Measurements from ENCODE around the gene TARS1. TPM values are rescaled to one million over a fixed set of nuclear protein-coding genes. Genes with fewer than 3 reads are reported as not detected.

The TARS1 gene
- total RNA-seq, 1 donor from 2014 or later = 320 TPM

- no peak for DNase-seq (ENCODE audit: low read depth)
- TF ChIP-seq, protein P1, sequence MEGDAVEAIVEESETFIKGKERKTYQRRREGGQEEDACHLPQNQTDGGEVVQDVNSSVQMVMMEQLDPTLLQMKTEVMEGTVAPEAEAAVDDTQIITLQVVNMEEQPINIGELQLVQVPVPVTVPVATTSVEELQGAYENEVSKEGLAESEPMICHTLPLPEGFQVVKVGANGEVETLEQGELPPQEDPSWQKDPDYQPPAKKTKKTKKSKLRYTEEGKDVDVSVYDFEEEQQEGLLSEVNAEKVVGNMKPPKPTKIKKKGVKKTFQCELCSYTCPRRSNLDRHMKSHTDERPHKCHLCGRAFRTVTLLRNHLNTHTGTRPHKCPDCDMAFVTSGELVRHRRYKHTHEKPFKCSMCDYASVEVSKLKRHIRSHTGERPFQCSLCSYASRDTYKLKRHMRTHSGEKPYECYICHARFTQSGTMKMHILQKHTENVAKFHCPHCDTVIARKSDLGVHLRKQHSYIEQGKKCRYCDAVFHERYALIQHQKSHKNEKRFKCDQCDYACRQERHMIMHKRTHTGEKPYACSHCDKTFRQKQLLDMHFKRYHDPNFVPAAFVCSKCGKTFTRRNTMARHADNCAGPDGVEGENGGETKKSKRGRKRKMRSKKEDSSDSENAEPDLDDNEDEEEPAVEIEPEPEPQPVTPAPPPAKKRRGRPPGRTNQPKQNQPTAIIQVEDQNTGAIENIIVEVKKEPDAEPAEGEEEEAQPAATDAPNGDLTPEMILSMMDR (IDR thresholded peaks at IDR 0.05; ENCODE audit: insufficient read depth, low read length, poor library complexity, severe bottlenecking) = no peak
- H3K4me3 ChIP-seq (ENCODE audit: low read depth, low read length) = no peak overlapping the region
- H3K27me3 ChIP-seq (ENCODE audit: control insufficient read depth, insufficient read depth, low read length) = no peaks in the 10 kb centered on the region
- H3K36me3 ChIP-seq (ENCODE audit: control insufficient read depth, insufficient read depth, low read length) = peaks cover 5% of the 10 kb centered on the region
These were observed 21.7 kb downstream of the TARS1 start for GRCh38 chr5:33462456-33462855.

DNA sequence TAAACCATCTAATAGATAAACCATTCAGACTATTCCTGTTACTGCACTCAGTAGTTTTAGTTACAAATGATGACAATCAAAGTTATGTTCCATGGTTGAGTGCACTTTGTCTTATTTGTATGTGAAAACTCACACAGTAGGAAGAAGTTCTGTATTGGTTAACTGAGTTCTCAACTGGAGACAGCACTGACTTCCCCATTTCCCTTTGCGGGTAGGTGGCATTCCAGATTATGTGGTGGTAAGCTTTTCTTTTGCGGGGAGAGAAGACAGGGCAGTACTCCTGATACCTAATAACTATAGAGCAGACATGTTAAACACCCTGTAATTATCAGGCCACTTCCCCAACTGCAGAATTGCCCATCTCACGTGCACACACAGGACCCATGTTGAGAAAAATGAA lies 24.4 kb downstream of the TARS1 start:
- peaks cover 4% of the 10 kb centered on the region for H3K36me3 ChIP-seq (ENCODE audit: control insufficient read depth, insufficient read depth, low read length)
- no peak overlapping the region for H3K4me3 ChIP-seq (ENCODE audit: low read depth, low read length)
- TF ChIP-seq, protein P1 (IDR thresholded peaks at IDR 0.05; ENCODE audit: insufficient read depth, low read length, poor library complexity, severe bottlenecking) = no peak
- DNase-seq (ENCODE audit: low read depth) = no peak
- H3K27me3 ChIP-seq (ENCODE audit: control insufficient read depth, insufficient read depth, low read length) = no peaks in the 10 kb centered on the region

- TF ChIP-seq, protein P1 (IDR thresholded peaks at IDR 0.05; ENCODE audit: insufficient read depth, low read length, poor library complexity, severe bottlenecking) = no peak
- no peak for DNase-seq (ENCODE audit: low read depth)
- Histone ChIP-seq H3K36me3 (ENCODE audit: control insufficient read depth, insufficient read depth, low read length) (peaks cover 2% of the 10 kb centered on the region), H3K4me3 (ENCODE audit: low read depth, low read length) (no peak overlapping the region), H3K27me3 (ENCODE audit: control insufficient read depth, insufficient read depth, low read length) (no peaks in the 10 kb centered on the region)
These were observed 28.1 kb downstream of the TARS1 start for GRCh38 chr5:33468775-33469435.

DNA sequence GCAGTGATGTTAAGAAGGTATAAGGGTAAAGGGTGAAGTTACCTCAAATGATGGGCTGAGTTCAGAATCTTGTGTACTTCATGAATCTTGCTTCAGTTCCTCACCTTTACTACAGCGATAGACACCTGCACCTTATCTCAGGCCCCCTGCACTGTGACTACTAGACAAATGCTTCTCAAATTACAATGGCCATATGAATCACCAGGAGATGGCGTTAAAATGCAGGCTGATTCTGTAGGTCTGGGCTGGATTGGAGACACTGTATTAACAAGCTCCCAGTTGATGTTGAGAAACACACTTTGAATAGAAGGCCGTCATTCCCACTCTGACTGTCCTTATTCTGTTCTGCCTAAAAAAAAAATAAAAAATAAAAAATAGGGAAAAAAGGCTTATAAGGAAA lies 29.8 kb downstream of the TARS1 start:
- no peaks in the 10 kb centered on the region for H3K27me3 ChIP-seq (ENCODE audit: control insufficient read depth, insufficient read depth, low read length)
- no peak for DNase-seq (ENCODE audit: low read depth)
- H3K36me3 ChIP-seq (ENCODE audit: control insufficient read depth, insufficient read depth, low read length) = peaks cover 2% of the 10 kb centered on the region
- TF ChIP-seq, protein P1 (IDR thresholded peaks at IDR 0.05; ENCODE audit: insufficient read depth, low read length, poor library complexity, severe bottlenecking) = peak; percentile 60
- H3K4me3 ChIP-seq (ENCODE audit: low read depth, low read length) = no peak overlapping the region

DNA sequence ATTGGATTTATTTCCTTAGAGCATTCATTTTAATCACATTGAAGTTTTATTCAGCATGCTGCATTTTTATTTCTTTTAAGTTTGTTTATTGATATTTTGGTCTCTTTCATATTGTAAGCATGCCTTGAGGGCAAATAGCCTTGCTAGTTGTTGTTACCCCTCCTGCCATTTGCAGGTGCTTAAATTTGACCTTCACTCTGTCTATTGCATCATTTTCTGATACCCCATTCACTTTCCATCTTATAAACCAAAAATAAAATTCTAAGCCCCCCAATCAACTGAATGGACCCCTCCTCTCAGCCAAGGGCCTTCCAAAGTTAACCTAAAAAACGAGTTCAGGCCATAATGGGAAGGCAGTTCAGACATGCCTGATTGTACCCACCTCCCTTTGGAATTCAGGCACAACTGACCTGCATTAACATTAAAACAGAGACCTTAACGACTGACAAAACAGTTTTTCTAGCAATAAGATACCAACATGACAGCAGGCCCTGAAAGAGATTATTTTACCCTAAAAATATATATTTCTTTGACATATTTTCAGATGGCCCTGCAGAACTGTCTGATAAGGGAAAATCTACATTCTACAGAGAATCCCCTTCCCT lies 32.1 kb downstream of the TARS1 start:
- TF ChIP-seq, protein P1 (IDR thresholded peaks at IDR 0.05; ENCODE audit: insufficient read depth, low read length, poor library complexity, severe bottlenecking) = no peak
- DNase-seq (ENCODE audit: low read depth) = no peak
- Histone ChIP-seq H3K27me3 (ENCODE audit: control insufficient read depth, insufficient read depth, low read length) (no peaks in the 10 kb centered on the region), H3K36me3 (ENCODE audit: control insufficient read depth, insufficient read depth, low read length) (no peaks in the 10 kb centered on the region), H3K4me3 (ENCODE audit: low read depth, low read length) (no peak overlapping the region)

DNA sequence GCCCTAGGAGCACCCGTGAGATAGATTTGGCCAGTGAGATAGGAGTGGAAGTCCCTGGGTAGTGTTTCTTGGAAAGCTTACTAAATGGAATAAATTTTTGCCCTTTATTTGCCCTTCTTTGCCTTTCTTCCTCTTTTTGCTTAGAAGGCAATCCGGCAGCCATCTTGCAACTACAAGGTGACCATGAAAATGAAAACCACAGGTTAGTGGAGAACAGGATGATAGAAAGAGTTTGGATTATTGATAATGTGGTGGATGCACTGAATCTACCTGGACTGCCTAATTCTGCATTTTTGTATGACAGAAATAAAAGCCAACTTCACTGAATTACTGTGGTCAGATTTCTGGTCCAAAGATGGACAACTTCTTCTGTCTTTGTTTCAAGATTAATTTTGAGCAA lies 33.2 kb downstream of the TARS1 start:
- no peak for DNase-seq (ENCODE audit: low read depth)
- no peak overlapping the region for H3K4me3 ChIP-seq (ENCODE audit: low read depth, low read length)
- no peaks in the 10 kb centered on the region for H3K36me3 ChIP-seq (ENCODE audit: control insufficient read depth, insufficient read depth, low read length)
- H3K27me3 ChIP-seq (ENCODE audit: control insufficient read depth, insufficient read depth, low read length) = no peaks in the 10 kb centered on the region
- TF ChIP-seq, protein P1 (IDR thresholded peaks at IDR 0.05; ENCODE audit: insufficient read depth, low read length, poor library complexity, severe bottlenecking) = no peak
